RWPE2 (cell line): ENCODE measurements around the gene CCDC149.

Source experiments
- ATAC-seq: fragments of 200-7000 bp; cut with Tn5 transposase; 3 replicates; pipeline ENCODE4 v1.9.1; 2021; ENCODE audit warnings: low read depth
- DNase-seq: peaks from one replicate; pipeline ENCODE4 v3.0.0-alpha.2; 2020; ENCODE audit warnings: low spot score
- H3K27ac ChIP-seq: fragments of 450-650 bp; 2 replicates; pipeline ENCODE4 v1.5.1; 2017; ENCODE audit warnings: mild to moderate bottlenecking; ENCODE audit not compliant: poor library complexity, severe bottlenecking
- H3K27me3 ChIP-seq: fragments of 250-450 bp; sonication (Bioruptor Pico); 2 replicates; pipeline ENCODE4 v1.5.1; 2021; ENCODE audit warnings: mild to moderate bottlenecking, moderate library complexity; ENCODE audit not compliant: insufficient read depth, poor library complexity, severe bottlenecking
- H3K36me3 ChIP-seq: fragments of 250-450 bp; sonication (Bioruptor Pico); 2 replicates; pipeline ENCODE4 v1.5.1; 2020; ENCODE audit warnings: low read depth, mild to moderate bottlenecking, moderate library complexity
- H3K4me1 ChIP-seq: fragments of 250-450 bp; sonication (Bioruptor Pico); 2 replicates; pipeline ENCODE4 v1.5.1; 2021; ENCODE audit warnings: mild to moderate bottlenecking, moderate library complexity; ENCODE audit not compliant: insufficient read depth, poor library complexity, severe bottlenecking
- H3K4me3 ChIP-seq: fragments of 250-450 bp; sonication (Bioruptor Pico); 2 replicates; pipeline ENCODE4 v1.5.1; 2021; ENCODE audit warnings: mild to moderate bottlenecking, moderate library complexity; ENCODE audit not compliant: severe bottlenecking
- H3K9me3 ChIP-seq: fragments of 250-450 bp; sonication (Bioruptor Pico); 2 replicates; pipeline ENCODE4 v1.5.1; 2021; ENCODE audit warnings: mild to moderate bottlenecking, moderate library complexity; ENCODE audit not compliant: severe bottlenecking
- CTCF ChIP-seq: fragments of 450-650 bp; IDR thresholded peaks from one replicate; pipeline ENCODE4 v1.5.1; 2017; ENCODE audit warnings: mild to moderate bottlenecking, moderate library complexity; ENCODE audit not compliant: poor library complexity, severe bottlenecking

The CCDC149 gene

GRCh38 chr4:24912252-24913118, at the start of gene CCDC149:
TSS of gene CCDC149 (minus strand) at chr4:24913042. CDS start at chr4:24912864, 178 bp downstream.
- Histone ChIP-seq H3K27me3 (no peaks in the 10 kb centered on the region), H3K36me3 (no peaks in the 10 kb centered on the region), H3K4me1 (no peaks in the 10 kb centered on the region), H3K4me3 (peak within 1 kb of the TSS; percentile 97), H3K9me3 (no peaks in the 10 kb centered on the region), H3K27ac (peak within 1 kb of the TSS; percentile 15)
- DNase-seq (peak; percentile 71), ATAC-seq (peak; percentile 84)
- peak; percentile 22 for TF ChIP-seq CTCF

- no peak for TF ChIP-seq CTCF
- no peak for ATAC-seq
- Histone ChIP-seq H3K4me1 (no peaks in the 10 kb centered on the region), H3K4me3 (no peak overlapping the region), H3K27ac (no peak overlapping the region), H3K9me3 (no peaks in the 10 kb centered on the region), H3K27me3 (peaks cover 6% of the 10 kb centered on the region), H3K36me3 (no peaks in the 10 kb centered on the region)
- no peak for DNase-seq
These were observed 45.0 kb upstream of the CCDC149 start for GRCh38 chr4:24957886-24958285.

- Histone ChIP-seq H3K4me1 (no peaks in the 10 kb centered on the region), H3K27ac (no peak overlapping the region), H3K27me3 (peaks cover 8% of the 10 kb centered on the region), H3K9me3 (no peaks in the 10 kb centered on the region), H3K4me3 (no peak overlapping the region), H3K36me3 (no peaks in the 10 kb centered on the region)
- TF ChIP-seq CTCF: no peak
- no peak for ATAC-seq
- no peak for DNase-seq
These were observed 43.9 kb upstream of the CCDC149 start for GRCh38 chr4:24956763-24957162.

GRCh38 chr4:24956091-24956490, 43.2 kb upstream of the CCDC149 start:
- no peak for TF ChIP-seq CTCF
- Histone ChIP-seq H3K27me3 (peaks cover 13% of the 10 kb centered on the region), H3K4me1 (no peaks in the 10 kb centered on the region), H3K9me3 (no peaks in the 10 kb centered on the region), H3K27ac (no peak overlapping the region), H3K36me3 (no peaks in the 10 kb centered on the region), H3K4me3 (no peak overlapping the region)
- no peak for ATAC-seq
- DNase-seq: no peak

- no peak overlapping the region for H3K4me3 ChIP-seq
- H3K27me3 ChIP-seq: peaks cover 11% of the 10 kb centered on the region
- TF ChIP-seq CTCF: no peak
- DNase-seq (no peak), ATAC-seq (no peak)
- H3K9me3 ChIP-seq: no peaks in the 10 kb centered on the region
- no peak overlapping the region for H3K27ac ChIP-seq
- no peaks in the 10 kb centered on the region for H3K4me1 ChIP-seq
- H3K36me3 ChIP-seq: no peaks in the 10 kb centered on the region
These were observed 39.8 kb upstream of the CCDC149 start for GRCh38 chr4:24952667-24953066.
